DND-41 (cell line): ENCODE results near the gene CCDC142.

Experiments used
- ATAC-seq: fragments of 200-7000 bp; cut with Tn5 transposase; 3 replicates; pipeline ENCODE4 v1.9.1; 2021; ENCODE audit warnings: low read depth; ENCODE audit not compliant: insufficient read depth
- DNase-seq: peaks from one replicate; pipeline ENCODE4 v3.0.0-alpha.2; 2020
- H2AFZ ChIP-seq: 2 replicates; pipeline ENCODE4 v1.6.0; 2012; ENCODE audit warnings: low read depth, low read length
- H3K27ac ChIP-seq: 2 replicates; pipeline ENCODE4 v1.5.1; 2012; ENCODE audit warnings: low read length, inconsistent platforms
- H3K27me3 ChIP-seq: fragments of 200-600 bp; sonication (generic); 2 replicates; pipeline ENCODE4 v1.6.0; 2012; ENCODE audit warnings: low read length, mild to moderate bottlenecking, inconsistent platforms; ENCODE audit not compliant: insufficient read depth, poor library complexity
- H3K36me3 ChIP-seq: 2 replicates; pipeline ENCODE4 v1.5.1; 2012; ENCODE audit warnings: low read length, inconsistent platforms; ENCODE audit not compliant: insufficient read depth
- H3K4me1 ChIP-seq: 2 replicates; pipeline ENCODE4 v1.5.1; 2012; ENCODE audit warnings: mild to moderate bottlenecking, low read length; ENCODE audit not compliant: insufficient read depth
- H3K4me2 ChIP-seq: 2 replicates; pipeline ENCODE4 v1.6.0; 2012; ENCODE audit warnings: mild to moderate bottlenecking, moderate library complexity, low read length, inconsistent platforms; ENCODE audit not compliant: insufficient read depth
- H3K4me3 ChIP-seq, 2 experiments: fragments of 200-600 bp in 1 of 2; shearing (Covaris generic) in 1 of 2; 2 replicates each; pipeline ENCODE4 v1.5.1; 2012 to 2016; ENCODE audit warnings: inconsistent platforms in 2 of 2, low read length in 2 of 2, mild to moderate bottlenecking in 2 of 2, low read depth in 1 of 2, moderate library complexity in 1 of 2
- H3K79me2 ChIP-seq: 2 replicates; pipeline ENCODE4 v1.6.0; 2012; ENCODE audit warnings: low read length, inconsistent platforms; ENCODE audit not compliant: insufficient read depth
- H3K9ac ChIP-seq: 2 replicates; pipeline ENCODE4 v1.6.0; 2012; ENCODE audit warnings: low read depth, mild to moderate bottlenecking, inconsistent platforms, low read length, moderate library complexity
- H3K9me3 ChIP-seq: 2 replicates; pipeline ENCODE4 v1.5.1; 2012; ENCODE audit warnings: low read length, moderate library complexity, mild to moderate bottlenecking, inconsistent platforms; ENCODE audit not compliant: insufficient read depth, severe bottlenecking
- H4K20me1 ChIP-seq: 2 replicates; pipeline ENCODE4 v1.6.0; 2012; ENCODE audit warnings: low read length; ENCODE audit not compliant: insufficient read depth
- CTCF ChIP-seq: IDR thresholded peaks from 2 replicates; pipeline ENCODE4 v1.5.1; 2012; ENCODE audit warnings: borderline replicate concordance, low read length, moderate library complexity, mild to moderate bottlenecking; ENCODE audit not compliant: poor library complexity, severe bottlenecking; ENCODE audit errors: extremely low read depth
- EZH2 ChIP-seq: IDR thresholded peaks from 3 replicates; pipeline ENCODE4 v1.6.1; 2012; ENCODE audit warnings: borderline replicate concordance, low read depth, mild to moderate bottlenecking, moderate library complexity, low read length, inconsistent platforms; ENCODE audit not compliant: severe bottlenecking

The CCDC142 gene

GRCh38 chr2:74507145-74507925, 24.5 kb upstream of the CCDC142 start, which contains the start of gene PCGF1:
Gene PCGF1, minus strand, starts transcription at chr2:74507695. Its CDS starts 27 bp downstream, at chr2:74507668.
- H3K9me3 ChIP-seq, result no peaks in the 10 kb centered on the region

GRCh38 chr2:74505448-74506246, 22.8 kb upstream of the CCDC142 start:
- TF ChIP-seq EZH2 (no peak), CTCF (no peak)
- H3K4me3 ChIP-seq, result peak overlapping the region in 1 of 2 experiments; percentile 29; a peak in 2 of 4 replicates
- H3K27me3 ChIP-seq, result no peaks in the 10 kb centered on the region
- no peak for DNase-seq
- H3K27ac ChIP-seq, result no peak overlapping the region
- H3K9me3 ChIP-seq, result no peaks in the 10 kb centered on the region
- peak overlapping the region; percentile 5; the same call in 1 of the 2 replicates for H3K9ac ChIP-seq
- peak overlapping the region; percentile 49 for H3K4me2 ChIP-seq
- H3K36me3 ChIP-seq, result peaks cover 11% of the 10 kb centered on the region
- peaks cover 14% of the 10 kb centered on the region for H3K79me2 ChIP-seq
- H3K4me1 ChIP-seq, result peaks cover 36% of the 10 kb centered on the region
- no peak overlapping the region for H2AFZ ChIP-seq
- no peak for ATAC-seq
- no peaks in the 10 kb centered on the region for H4K20me1 ChIP-seq

More at GRCh38 chr2:74507145-74507925, 24.5 kb upstream of the CCDC142 start, which contains the start of gene PCGF1:
- Histone ChIP-seq H3K9ac (peak within 1 kb of the TSS; percentile 69), H3K36me3 (peaks cover 11% of the 10 kb centered on the region), H3K4me1 (peaks cover 36% of the 10 kb centered on the region), H3K79me2 (peaks cover 14% of the 10 kb centered on the region), H4K20me1 (no peaks in the 10 kb centered on the region), H3K27ac (peak within 1 kb of the TSS; percentile 96), H3K4me3 (peak within 1 kb of the TSS; percentile 37 to 72), H3K4me2 (peak within 1 kb of the TSS; percentile 89), H3K27me3 (no peaks in the 10 kb centered on the region), H2AFZ (peak within 1 kb of the TSS; percentile 88)
- ATAC-seq (peak; percentile 89), DNase-seq (peak; percentile 99)
- TF ChIP-seq CTCF (peak; percentile 98), EZH2 (no peak)

- Histone ChIP-seq H3K4me2 (no peak overlapping the region), H3K9ac (no peak overlapping the region), H3K4me3 (no peak overlapping the region), H3K4me1 (peaks cover 36% of the 10 kb centered on the region), H3K79me2 (peaks cover 14% of the 10 kb centered on the region), H3K27me3 (no peaks in the 10 kb centered on the region), H3K36me3 (peaks cover 11% of the 10 kb centered on the region), H3K27ac (no peak overlapping the region), H4K20me1 (no peaks in the 10 kb centered on the region), H2AFZ (no peak overlapping the region), H3K9me3 (no peaks in the 10 kb centered on the region)
- TF ChIP-seq EZH2 (no peak), CTCF (no peak)
- DNase-seq, result no peak
- no peak for ATAC-seq
Measured at GRCh38 chr2:74504591-74504990, 21.8 kb upstream of the CCDC142 start.
